GM19395 (cell line): ENCODE results near the gene FTSJ1.
"Not testable (repeated sequence)": the region's sequence is repeated elsewhere in the genome, so short reads cannot be mapped to it uniquely, and the experiment has no call there.

Source experiments
- ATAC-seq: cut with Tn5 transposase; IDR thresholded peaks from one replicate; pipeline ENCODE4 v1.9.1; 2021; ENCODE audit warnings: mild to moderate bottlenecking, moderate library complexity; ENCODE audit not compliant: unreplicated experiment

FTSJ1 gene

GRCh38 chrX:48492293-48492910 is 16.4 kb downstream of the FTSJ1 start:
- ATAC-seq: no peak

- no peak for ATAC-seq
Observed at GRCh38 chrX:48493890-48494364, 17.9 kb downstream of the FTSJ1 start.

- ATAC-seq: no peak
Observed at GRCh38 chrX:48496660-48497059, 20.7 kb downstream of the FTSJ1 start.

GRCh38 chrX:48497871-48498270 is 21.9 kb downstream of the FTSJ1 start:
- no peak for ATAC-seq

GRCh38 chrX:48498374-48498809 is 22.4 kb downstream of the FTSJ1 start:
- no peak for ATAC-seq

- no peak for ATAC-seq
Observed at GRCh38 chrX:48504261-48504660, 28.3 kb downstream of the FTSJ1 start.

GRCh38 chrX:48505481-48505880 is 29.5 kb downstream of the FTSJ1 start:
- no peak for ATAC-seq

GRCh38 chrX:48507246-48507645 is 31.2 kb downstream of the FTSJ1 start:
- no peak for ATAC-seq

- peak; percentile 80 for ATAC-seq
Observed at GRCh38 chrX:48508400-48509244, 32.6 kb downstream of the FTSJ1 start, which contains the start of gene PORCN. TSS of gene PORCN (plus strand) at chrX:48508992. CDS start at chrX:48509821, 829 bp downstream.

- ATAC-seq: peak; percentile 23
Observed at GRCh38 chrX:48509245-48509590, 33.2 kb downstream of the FTSJ1 start.

- ATAC-seq: no peak
Observed at GRCh38 chrX:48509619-48510018, 33.6 kb downstream of the FTSJ1 start.

GRCh38 chrX:48511560-48511959 is 35.6 kb downstream of the FTSJ1 start:
- no peak for ATAC-seq

- ATAC-seq: no peak
Observed at GRCh38 chrX:48512371-48512935, 36.5 kb downstream of the FTSJ1 start.

- ATAC-seq: no peak
Observed at GRCh38 chrX:48513670-48514069, 37.7 kb downstream of the FTSJ1 start.

- ATAC-seq: no peak
Observed at GRCh38 chrX:48514126-48514806, 38.3 kb downstream of the FTSJ1 start.

- no peak for ATAC-seq
Observed at GRCh38 chrX:48514868-48515460, 39.0 kb downstream of the FTSJ1 start.

- no peak for ATAC-seq
Observed at GRCh38 chrX:48515842-48516241, 39.8 kb downstream of the FTSJ1 start.

- no peak for ATAC-seq
Observed at GRCh38 chrX:48516285-48516684, 40.3 kb downstream of the FTSJ1 start.

GRCh38 chrX:48516987-48517386 is 41.0 kb downstream of the FTSJ1 start:
- ATAC-seq: no peak

- ATAC-seq: not testable (repeated sequence)
Observed at GRCh38 chrX:48519481-48519880, 43.5 kb downstream of the FTSJ1 start.

- no peak for ATAC-seq
Observed at GRCh38 chrX:48520455-48520854, 44.5 kb downstream of the FTSJ1 start.
